ENCODE measurements around the gene ZNF155. TPM values are rescaled to one million over a fixed set of nuclear protein-coding genes. Genes with fewer than 3 reads are reported as not detected.

The ZNF155 gene
- total and polyA plus RNA-seq, 4 donors = 1.7 to 5.5 (median 2.9) TPM

DNA sequence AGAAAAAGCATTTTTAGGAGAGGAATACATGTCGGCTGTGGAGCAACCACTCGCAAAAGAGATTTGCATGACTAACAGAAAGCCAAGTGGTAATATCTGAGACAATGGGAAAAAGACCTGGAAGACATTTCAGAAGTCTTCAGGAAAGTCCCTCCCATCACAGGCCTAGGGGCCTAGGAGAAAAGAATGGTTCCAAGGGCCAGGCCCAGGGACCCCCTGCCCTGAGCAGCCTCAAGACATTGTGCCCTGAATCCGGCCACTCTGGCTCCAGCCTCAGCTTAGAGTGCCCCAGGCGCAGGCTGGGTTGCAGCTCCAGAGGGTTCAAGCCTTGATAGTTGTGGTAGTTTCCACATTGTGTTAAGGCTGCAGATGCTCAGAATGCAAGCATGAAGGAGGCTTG is 23.6 kb upstream of the ZNF155 start:
- Histone ChIP-seq H3K36me3 (ENCODE audit: control insufficient read depth in 4 of 4, insufficient read depth in 3 of 4, low read depth in 1 of 4, low read length in 3 of 4) (peaks cover 2 to 27% (median 25%) of the 10 kb centered on the region in 4 donors), H3K9ac (ENCODE audit: low read depth in 1 of 2, low read length in 2 of 2) (no peak overlapping the region), H3K27me3 (ENCODE audit: control insufficient read depth in 4 of 4, insufficient read depth in 4 of 4, low read length in 3 of 4) (no peaks in the 10 kb centered on the region), H3K27ac (ENCODE audit: low read depth in 1 of 2, low read length in 2 of 2) (no peak overlapping the region), H3K4me1 (ENCODE audit: control insufficient read depth in 4 of 4, insufficient read depth in 4 of 4, low read length in 3 of 4) (peaks cover 0 to 11% (median 0%) of the 10 kb centered on the region in 4 donors), H3K4me3 (ENCODE audit: low read depth in 1 of 3, low read length in 3 of 3) (peak overlapping the region in 2 of 3 donors; percentile 52 to 56), H3K9me3 (ENCODE audit: control insufficient read depth in 4 of 4, low read length in 3 of 4) (peaks cover 39 to 81% (median 68%) of the 10 kb centered on the region in 4 donors)
- WGBS = 74% methylated on average over 4 of the region's 4 CpGs
- TF ChIP-seq GABPA (IDR thresholded peaks at IDR 0.05 in 1 of 2, conservative IDR thresholded peaks at IDR 0.05 in 1 of 2) = no peak
- no peak for TF ChIP-seq YY1 (IDR thresholded peaks at IDR 0.05)
- TF ChIP-seq, protein P1, sequence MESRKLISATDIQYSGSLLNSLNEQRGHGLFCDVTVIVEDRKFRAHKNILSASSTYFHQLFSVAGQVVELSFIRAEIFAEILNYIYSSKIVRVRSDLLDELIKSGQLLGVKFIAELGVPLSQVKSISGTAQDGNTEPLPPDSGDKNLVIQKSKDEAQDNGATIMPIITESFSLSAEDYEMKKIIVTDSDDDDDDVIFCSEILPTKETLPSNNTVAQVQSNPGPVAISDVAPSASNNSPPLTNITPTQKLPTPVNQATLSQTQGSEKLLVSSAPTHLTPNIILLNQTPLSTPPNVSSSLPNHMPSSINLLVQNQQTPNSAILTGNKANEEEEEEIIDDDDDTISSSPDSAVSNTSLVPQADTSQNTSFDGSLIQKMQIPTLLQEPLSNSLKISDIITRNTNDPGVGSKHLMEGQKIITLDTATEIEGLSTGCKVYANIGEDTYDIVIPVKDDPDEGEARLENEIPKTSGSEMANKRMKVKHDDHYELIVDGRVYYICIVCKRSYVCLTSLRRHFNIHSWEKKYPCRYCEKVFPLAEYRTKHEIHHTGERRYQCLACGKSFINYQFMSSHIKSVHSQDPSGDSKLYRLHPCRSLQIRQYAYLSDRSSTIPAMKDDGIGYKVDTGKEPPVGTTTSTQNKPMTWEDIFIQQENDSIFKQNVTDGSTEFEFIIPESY (IDR thresholded peaks at IDR 0.05) = no peak
- TF ChIP-seq HNF4A (conservative IDR thresholded peaks at IDR 0.05) = no peak
- no peak for TF ChIP-seq FOXA2 (IDR thresholded peaks at IDR 0.05)
- no peak for TF ChIP-seq REST (IDR thresholded peaks at IDR 0.05)
- TF ChIP-seq, protein P2, sequence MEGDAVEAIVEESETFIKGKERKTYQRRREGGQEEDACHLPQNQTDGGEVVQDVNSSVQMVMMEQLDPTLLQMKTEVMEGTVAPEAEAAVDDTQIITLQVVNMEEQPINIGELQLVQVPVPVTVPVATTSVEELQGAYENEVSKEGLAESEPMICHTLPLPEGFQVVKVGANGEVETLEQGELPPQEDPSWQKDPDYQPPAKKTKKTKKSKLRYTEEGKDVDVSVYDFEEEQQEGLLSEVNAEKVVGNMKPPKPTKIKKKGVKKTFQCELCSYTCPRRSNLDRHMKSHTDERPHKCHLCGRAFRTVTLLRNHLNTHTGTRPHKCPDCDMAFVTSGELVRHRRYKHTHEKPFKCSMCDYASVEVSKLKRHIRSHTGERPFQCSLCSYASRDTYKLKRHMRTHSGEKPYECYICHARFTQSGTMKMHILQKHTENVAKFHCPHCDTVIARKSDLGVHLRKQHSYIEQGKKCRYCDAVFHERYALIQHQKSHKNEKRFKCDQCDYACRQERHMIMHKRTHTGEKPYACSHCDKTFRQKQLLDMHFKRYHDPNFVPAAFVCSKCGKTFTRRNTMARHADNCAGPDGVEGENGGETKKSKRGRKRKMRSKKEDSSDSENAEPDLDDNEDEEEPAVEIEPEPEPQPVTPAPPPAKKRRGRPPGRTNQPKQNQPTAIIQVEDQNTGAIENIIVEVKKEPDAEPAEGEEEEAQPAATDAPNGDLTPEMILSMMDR (IDR thresholded peaks at IDR 0.05; ENCODE audit: low read depth, low read length, missing input control) = no peak
- TF ChIP-seq JUND (IDR thresholded peaks at IDR 0.05) = no peak
- TF ChIP-seq ATF3 (IDR thresholded peaks at IDR 0.05) = no peak
- DNase-seq (ENCODE audit: low spot score) = no peak

DNA sequence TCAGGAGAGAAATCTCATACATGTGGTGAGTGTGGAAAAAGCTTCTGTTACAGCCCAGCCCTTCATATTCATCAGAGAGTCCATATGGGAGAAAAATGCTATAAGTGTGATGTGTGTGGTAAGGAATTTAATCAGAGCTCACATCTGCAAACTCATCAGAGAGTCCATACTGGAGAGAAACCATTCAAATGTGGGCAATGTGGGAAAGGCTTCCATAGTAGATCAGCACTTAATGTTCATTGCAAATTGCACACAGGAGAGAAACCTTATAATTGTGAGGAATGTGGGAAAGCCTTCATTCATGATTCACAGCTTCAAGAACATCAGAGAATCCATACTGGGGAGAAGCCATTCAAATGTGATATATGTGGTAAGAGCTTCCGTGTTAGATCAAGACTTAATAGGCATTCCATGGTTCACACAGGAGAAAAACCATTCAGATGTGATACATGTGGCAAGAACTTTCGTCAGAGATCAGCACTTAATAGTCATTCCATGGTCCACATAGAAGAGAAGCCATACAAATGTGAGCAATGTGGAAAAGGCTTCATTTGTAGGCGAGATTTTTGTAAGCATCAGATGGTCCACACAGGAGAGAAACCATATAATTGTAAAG is 17.8 kb upstream of the ZNF155 start:
- no peaks in the 10 kb centered on the region for H3K4me1 ChIP-seq (ENCODE audit: control insufficient read depth in 4 of 4, insufficient read depth in 4 of 4, low read length in 3 of 4)
- TF ChIP-seq JUND (IDR thresholded peaks at IDR 0.05) (no peak), RAD21 (IDR thresholded peaks at IDR 0.05) (no peak), TAF1 (conservative IDR thresholded peaks at IDR 0.05) (no peak), GABPA (IDR thresholded peaks at IDR 0.05 in 1 of 2, conservative IDR thresholded peaks at IDR 0.05 in 1 of 2) (no peak), REST (IDR thresholded peaks at IDR 0.05) (no peak), YY1 (IDR thresholded peaks at IDR 0.05) (no peak), FOXA1 (IDR thresholded peaks at IDR 0.05) (no peak), HNF4G (IDR thresholded peaks at IDR 0.05) (no peak), EGR1 (IDR thresholded peaks at IDR 0.05; ENCODE audit: low read depth in 2 of 2) (no peak), SP1 (IDR thresholded peaks at IDR 0.05) (no peak), RXRA (IDR thresholded peaks at IDR 0.05) (no peak)
- TF ChIP-seq, protein P2 (IDR thresholded peaks at IDR 0.05; ENCODE audit: low read depth, low read length, missing input control) = no peak
- TF ChIP-seq, protein P3, sequence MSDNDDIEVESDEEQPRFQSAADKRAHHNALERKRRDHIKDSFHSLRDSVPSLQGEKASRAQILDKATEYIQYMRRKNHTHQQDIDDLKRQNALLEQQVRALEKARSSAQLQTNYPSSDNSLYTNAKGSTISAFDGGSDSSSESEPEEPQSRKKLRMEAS (IDR thresholded peaks at IDR 0.05) = no peak

More for the DNA sequence above, 17.8 kb upstream of the ZNF155 start:
- H3K36me3 ChIP-seq (ENCODE audit: control insufficient read depth in 4 of 4, insufficient read depth in 3 of 4, low read depth in 1 of 4, low read length in 3 of 4) = peaks cover 15 to 63% (median 52%) of the 10 kb centered on the region in 4 donors
- no peaks in the 10 kb centered on the region for H3K27me3 ChIP-seq (ENCODE audit: control insufficient read depth in 4 of 4, insufficient read depth in 4 of 4, low read length in 3 of 4)
- no peak overlapping the region for H3K27ac ChIP-seq (ENCODE audit: low read depth in 1 of 2, low read length in 2 of 2)
- H3K9ac ChIP-seq (ENCODE audit: low read depth in 1 of 2, low read length in 2 of 2) = no peak overlapping the region
- peak overlapping the region in 2 of 3 donors; percentile 45 to 56 for H3K4me3 ChIP-seq (ENCODE audit: low read depth in 1 of 3, low read length in 3 of 3)
- 82% methylated on average over 3 of the region's 3 CpGs for WGBS
- H3K9me3 ChIP-seq (ENCODE audit: control insufficient read depth in 4 of 4, low read length in 3 of 4) = peaks cover 59 to 90% (median 81%) of the 10 kb centered on the region in 4 donors
- no peak for DNase-seq (ENCODE audit: low spot score)

Data from liver (tissue), 9 donors.